ENCODE measurements around the gene PTK6. TPM values are rescaled to one million over a fixed set of nuclear protein-coding genes. Genes with fewer than 3 reads are reported as not detected.

The PTK6 gene
- total and polyA plus RNA-seq, 2 of the 13 experiments (the other 11 are each of a cell fraction or from before 2014, with no cell fraction given), result 0.08 TPM; not detected in 1

DNA sequence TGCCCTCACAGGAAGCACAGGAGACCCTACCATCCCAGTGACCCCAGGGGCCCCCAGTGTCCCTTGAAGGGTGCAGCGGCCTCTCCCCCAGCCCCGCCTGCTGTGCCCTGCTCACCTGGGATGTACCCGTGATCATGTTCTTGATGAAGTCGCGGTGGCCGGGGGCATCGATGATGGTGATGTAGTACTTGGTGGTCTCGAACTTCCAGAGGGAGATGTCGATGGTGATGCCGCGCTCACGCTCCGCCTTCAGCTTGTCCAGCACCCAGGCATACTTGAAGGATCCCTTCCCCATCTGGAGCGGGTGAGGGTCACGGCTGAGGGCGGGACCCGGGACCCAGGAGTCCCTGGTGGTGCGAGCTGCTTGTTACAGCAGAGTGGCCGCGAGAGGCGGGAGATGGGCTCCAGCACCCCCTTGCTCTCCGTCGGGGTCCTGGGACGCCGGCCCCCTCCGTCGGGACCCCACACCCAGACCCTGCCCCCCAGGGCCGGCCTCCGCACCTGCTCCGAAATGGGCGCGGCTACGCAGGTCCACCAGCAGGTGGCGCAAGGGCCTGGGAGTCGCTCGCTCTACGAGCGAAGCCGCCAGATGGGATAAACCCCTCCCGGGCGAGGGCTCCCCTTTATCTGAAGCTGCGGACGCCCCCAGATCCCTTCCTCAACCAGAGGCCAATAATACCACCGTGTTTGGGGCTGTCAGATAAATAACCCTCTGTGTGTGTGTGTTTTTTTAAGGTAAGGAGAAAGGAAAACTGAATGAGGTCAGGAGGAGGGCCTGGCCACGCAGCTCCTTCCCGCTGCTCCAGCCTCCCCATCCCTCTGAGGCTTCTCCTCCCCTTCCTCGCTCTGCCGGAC, 41.2 kb downstream of the PTK6 start (continued):
- no peak for TF ChIP-seq MED1 (CRISPR knock-in tag; IDR thresholded peaks at IDR 0.05)
- TF ChIP-seq GMEB2 (CRISPR knock-in tag; IDR thresholded peaks at IDR 0.05; ENCODE audit: low read depth), result no peak
- TF ChIP-seq KAT7 (CRISPR knock-in tag; IDR thresholded peaks at IDR 0.05; ENCODE audit: borderline replicate concordance), result no peak
- TF ChIP-seq ZBTB21 (CRISPR knock-in tag; IDR thresholded peaks at IDR 0.05), result no peak
- no peak for TF ChIP-seq UBTF (CRISPR knock-in tag; IDR thresholded peaks at IDR 0.05)
- TF ChIP-seq ARHGAP35 (CRISPR knock-in tag; IDR thresholded peaks at IDR 0.05; ENCODE audit: borderline replicate concordance), result no peak
- TF ChIP-seq ZNF281 (CRISPR knock-in tag; IDR thresholded peaks at IDR 0.05; ENCODE audit: borderline replicate concordance), result peak; percentile 14; the same call in 1 of the 2 replicates
- TF ChIP-seq ZNF891 (CRISPR knock-in tag; IDR thresholded peaks at IDR 0.05), result 0 out of 2 replicates have a peak, but pooled peaks have one; percentile 44
- TF ChIP-seq SATB2 (CRISPR knock-in tag; IDR thresholded peaks at IDR 0.05), result no peak
- no peak for TF ChIP-seq ZNF781 (CRISPR knock-in tag; IDR thresholded peaks at IDR 0.05; ENCODE audit: borderline replicate concordance, not compliant biosample characterization)
- TF ChIP-seq ZBTB26 (CRISPR knock-in tag; IDR thresholded peaks at IDR 0.05; ENCODE audit: borderline replicate concordance), result 0 out of 2 replicates have a peak, but pooled peaks have one; percentile 40
- no peak for TF ChIP-seq LCORL (IDR thresholded peaks at IDR 0.05)
- TF ChIP-seq LCORL (CRISPR knock-in tag; IDR thresholded peaks at IDR 0.05), result peak; percentile 43; the same call in 1 of the 2 replicates
- no peak for TF ChIP-seq SKI (IDR thresholded peaks at IDR 0.05; ENCODE audit: partially characterized antibody)
- peak; percentile 27; the same call in 1 of the 2 replicates for TF ChIP-seq MYC (CRISPR knock-in tag; IDR thresholded peaks at IDR 0.05; ENCODE audit: borderline replicate concordance)
- peak; percentile 85 for TF ChIP-seq RAD21 (CRISPR knock-in tag; IDR thresholded peaks at IDR 0.05)
- no peak for TF ChIP-seq SP4 (CRISPR knock-in tag; IDR thresholded peaks at IDR 0.05)
- no peak for TF ChIP-seq ZNF816 (CRISPR knock-in tag; IDR thresholded peaks at IDR 0.05; ENCODE audit: borderline replicate concordance)
- TF ChIP-seq ZNF362 (CRISPR knock-in tag; IDR thresholded peaks at IDR 0.05; ENCODE audit: borderline replicate concordance), result no peak
- no peak for TF ChIP-seq CBX5 (CRISPR knock-in tag; IDR thresholded peaks at IDR 0.05; ENCODE audit: borderline replicate concordance)

Data from HepG2 (cell line).